GM18526 (cell line): ENCODE results near the gene BABAM2.

ENCODE experiments used
- POLR2A ChIP-seq: IDR thresholded peaks from 3 replicates; pipeline ENCODE4 v1.6.1; 2011; ENCODE audit not compliant: insufficient read length; ENCODE audit errors: extremely low read depth

BABAM2 gene

GRCh38 chr2:28247734-28248133 is 357.2 kb downstream of the BABAM2 start:
- no peak for TF ChIP-seq POLR2A

DNA sequence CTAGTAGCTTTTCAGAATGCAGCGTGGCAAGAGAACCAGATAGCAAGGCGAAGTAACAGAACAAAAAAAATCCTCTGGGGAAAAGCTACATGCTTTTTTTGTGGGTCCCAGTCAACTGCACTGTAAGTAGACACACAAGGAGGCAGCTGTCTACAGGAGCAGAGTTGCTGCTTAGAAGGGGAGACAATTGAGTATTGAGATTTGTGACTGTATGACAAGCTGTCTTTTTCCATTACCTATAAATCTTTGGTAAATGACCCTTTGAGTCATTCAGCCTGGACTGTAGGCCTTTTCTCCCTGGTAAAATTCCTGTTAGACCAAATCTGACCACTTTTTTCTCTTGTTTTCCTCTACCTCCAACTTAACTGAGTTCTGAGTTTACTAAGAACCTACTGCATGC is 358.0 kb downstream of the BABAM2 start:
- TF ChIP-seq POLR2A, result no peak

- TF ChIP-seq POLR2A, result no peak
These were observed 359.5 kb downstream of the BABAM2 start for GRCh38 chr2:28250006-28250405.

DNA sequence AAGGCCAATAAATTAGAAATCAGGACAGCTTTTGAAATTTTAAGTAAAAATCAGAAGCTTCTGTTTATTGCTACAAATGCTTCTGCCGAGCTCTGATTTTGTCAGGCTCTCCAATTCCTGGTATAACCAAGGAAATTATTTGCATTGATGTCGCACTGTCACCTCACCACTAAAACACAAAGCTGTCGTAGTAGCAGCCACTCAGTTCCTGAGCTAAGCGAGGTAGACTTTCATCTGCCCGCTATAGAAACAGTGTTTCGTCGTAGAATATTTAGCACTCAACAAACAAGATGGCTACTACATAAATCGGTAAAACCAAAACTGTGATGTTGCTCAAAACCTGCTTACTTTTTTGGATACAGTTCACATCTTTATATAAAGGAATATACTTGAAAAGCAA is 360.8 kb downstream of the BABAM2 start:
- no peak for TF ChIP-seq POLR2A

DNA sequence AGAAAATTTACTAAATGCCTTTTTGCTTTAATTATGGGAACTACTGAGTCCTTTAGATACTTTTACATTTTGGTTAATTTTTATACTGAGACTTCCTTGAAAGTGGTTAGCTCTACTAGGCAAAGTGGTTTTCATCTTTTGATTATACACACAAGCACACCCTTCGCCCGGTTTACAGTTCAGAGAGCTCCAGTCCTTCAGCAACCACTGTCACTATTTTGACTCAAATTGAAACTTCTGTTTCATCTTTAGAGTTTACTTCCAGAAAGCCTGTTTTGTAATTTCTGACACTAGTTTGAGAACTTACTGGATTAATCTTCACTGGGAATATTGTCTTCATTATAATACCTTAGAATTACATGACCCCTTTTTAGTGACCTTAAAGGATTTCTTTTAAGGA is 361.8 kb downstream of the BABAM2 start:
- TF ChIP-seq POLR2A, result no peak

- no peak for TF ChIP-seq POLR2A
These were observed 363.0 kb downstream of the BABAM2 start for GRCh38 chr2:28253543-28253942.

DNA sequence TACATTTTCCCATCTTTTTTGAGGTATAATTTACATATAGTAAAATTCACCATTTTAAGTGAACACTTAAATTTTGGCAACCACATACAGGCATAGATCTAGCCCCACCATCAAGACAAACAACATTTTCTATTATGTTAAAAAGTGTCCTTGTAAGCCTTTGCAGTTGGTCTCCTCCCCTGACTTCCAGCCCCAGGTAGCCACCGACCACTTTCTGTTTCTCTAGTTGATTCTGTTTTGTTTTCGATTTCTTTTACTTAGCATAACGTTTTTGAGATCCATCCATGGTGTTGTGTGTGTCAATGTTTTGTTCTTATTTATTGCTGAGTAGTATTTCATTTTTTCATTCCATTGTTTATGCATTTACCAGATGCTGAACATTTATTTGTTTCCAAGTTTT is 366.7 kb downstream of the BABAM2 start:
- TF ChIP-seq POLR2A, result no peak

DNA sequence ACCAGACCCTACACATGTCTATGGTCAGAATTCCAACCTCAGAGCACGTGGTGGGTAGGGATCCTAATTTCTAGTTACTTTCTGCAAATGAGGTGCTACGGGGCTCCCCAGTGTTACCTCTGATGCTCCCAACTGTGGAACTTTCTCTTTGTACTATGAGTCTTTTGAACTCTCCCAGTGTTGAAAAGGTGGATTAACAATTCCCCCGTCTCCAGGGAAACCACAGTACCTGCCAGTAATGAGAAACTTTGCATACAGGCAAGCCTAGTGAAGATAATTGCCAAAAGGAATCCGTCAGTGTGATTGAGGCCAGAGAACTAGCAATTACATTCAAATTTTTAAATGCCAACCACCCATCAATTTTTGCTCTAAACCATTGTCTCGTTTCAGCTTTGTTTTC is 373.2 kb downstream of the BABAM2 start:
- no peak for TF ChIP-seq POLR2A

DNA sequence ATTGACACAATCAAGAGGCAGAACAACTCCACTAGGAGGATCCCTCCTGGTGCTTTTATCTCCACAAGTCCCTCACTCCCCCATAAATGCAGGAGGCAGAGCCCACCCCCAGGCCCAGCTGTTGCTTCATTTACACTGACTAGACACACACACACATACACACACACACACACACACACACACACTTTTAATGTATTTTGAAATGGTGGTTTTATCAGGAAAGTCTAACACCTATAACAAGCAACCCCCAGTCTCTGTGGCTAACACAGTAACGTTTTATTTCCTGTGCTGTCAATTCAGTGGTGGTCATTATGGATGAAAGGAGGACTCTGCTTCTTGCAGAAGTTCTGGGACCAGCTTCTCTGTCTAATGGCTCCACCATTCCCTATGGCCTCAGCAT is 376.8 kb downstream of the BABAM2 start:
- TF ChIP-seq POLR2A, result no peak

GRCh38 chr2:28268386-28268785 is 377.9 kb downstream of the BABAM2 start:
- TF ChIP-seq POLR2A, result no peak

DNA sequence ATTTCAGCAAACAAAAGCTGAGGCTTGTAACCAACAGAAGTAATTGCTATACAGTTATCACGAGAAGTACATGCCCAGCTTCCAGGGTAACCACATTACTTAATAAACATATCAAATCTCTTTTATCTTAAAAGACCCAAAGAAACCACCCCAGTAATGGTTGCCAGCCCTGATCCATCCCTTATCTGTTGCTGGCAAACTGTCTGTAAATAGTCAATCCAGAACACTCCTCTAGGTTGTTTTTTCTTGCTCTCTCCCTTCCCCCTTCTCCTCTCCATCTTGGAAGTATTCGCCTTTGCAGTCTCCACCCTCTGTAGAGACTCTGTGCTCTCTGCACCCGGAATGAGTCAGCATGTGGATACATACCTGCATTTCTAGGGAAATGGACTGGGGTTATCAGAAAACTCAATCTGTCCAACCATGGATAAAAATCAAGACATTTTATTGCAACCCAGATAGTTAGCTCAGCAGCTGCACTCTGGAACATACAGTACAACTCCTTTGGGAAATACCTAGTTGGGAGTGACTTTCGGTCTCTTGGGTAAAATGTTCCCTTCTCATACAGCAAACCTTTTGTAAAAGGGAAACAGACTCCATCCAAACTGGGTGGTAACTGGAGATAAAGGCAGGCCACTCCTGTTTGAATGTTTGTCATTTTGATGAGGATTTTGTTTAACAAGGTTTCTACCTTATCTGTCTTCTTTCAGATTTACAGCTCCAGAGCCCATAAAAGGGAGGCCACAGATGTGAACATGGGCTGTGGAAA is 378.7 kb downstream of the BABAM2 start:
- no peak for TF ChIP-seq POLR2A

DNA sequence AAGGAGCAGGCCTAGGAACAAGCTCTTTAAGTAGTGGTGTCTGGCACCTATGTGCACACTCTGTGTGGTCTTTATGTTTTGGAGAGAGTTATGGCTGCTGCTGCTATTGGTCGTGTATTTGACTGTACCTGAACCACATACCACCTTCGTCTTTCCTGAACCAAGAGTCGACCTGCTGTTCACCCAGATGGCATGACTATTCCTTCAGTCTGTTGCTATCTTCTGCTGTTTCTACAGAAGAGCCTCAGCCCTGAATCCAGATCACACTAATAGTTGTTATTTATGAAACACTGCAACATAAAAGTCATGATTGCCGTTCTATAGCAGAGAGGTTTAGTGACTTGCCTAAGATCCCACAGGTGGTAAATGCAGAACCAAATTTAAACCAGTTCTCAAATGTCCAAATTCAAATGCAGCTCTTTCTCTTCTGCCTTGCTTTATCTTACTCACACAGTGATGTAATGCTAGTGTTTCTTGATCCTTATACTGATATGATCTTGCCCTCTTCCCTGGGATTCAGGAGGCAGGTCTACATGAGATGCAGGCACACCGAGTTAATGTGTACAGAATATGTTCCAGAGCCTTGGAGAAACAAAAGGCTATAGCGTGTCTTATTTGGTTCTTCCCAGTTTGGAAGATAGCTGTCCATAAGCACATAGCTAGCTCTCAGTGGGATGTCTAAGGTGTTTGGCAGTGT is 380.1 kb downstream of the BABAM2 start:
- TF ChIP-seq POLR2A, result no peak

DNA sequence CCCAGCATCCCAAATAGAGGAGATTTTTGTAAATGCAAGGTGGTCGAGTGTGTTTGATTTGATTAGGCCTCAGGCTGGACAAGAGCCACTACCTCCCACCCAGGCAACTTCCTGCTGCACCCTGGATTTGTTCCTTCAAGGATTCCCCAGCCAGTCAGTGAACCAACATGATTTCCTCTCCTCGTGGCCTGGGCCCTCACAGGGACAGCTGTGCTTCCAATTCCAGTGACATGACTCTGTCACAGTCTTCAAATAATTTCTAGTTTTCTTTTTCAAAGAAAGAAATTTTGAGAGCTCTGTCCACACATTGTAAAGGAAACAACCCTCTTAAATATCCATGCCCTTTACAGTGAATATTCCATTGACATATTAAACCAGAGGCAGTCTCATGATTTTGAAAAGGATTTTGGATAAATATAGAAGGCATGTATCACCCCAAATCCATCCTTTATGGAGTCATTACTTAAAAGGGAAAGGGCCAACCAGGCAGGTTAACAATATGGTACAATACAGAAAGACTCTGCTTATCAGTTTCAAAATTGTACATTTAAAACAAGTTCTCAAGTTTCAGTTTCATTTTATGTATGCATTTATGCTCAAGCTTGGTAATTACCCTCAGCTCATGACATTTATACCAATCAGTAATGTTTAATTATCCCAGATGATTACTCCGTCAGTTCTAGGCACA is 380.8 kb downstream of the BABAM2 start:
- no peak for TF ChIP-seq POLR2A

DNA sequence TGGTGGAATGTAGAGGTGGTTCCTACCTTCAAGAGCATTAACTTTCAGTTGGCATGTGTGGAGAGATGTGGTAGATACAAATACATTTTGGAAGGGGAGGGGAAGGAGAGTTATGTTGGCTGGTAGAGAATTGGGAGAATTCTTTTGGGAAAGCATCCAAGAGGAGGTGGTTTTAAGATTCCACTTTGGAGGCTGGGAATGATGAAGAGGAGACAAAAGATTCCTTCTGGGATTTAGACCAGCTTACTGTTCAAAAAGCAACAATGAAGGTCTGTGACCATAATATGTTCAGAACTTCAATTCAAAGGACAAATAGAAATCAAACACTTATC is 381.4 kb downstream of the BABAM2 start:
- TF ChIP-seq POLR2A, result no peak

GRCh38 chr2:28273751-28274150 is 383.2 kb downstream of the BABAM2 start:
- no peak for TF ChIP-seq POLR2A
